T-helper 22 cell (primary cell): ENCODE data around the gene LINGO1.

Experiments
- DNase-seq: peaks from one replicate; pipeline ENCODE4 v3.0.0-alpha.2; 2020; ENCODE audit warnings: low read depth

Gene LINGO1

DNA sequence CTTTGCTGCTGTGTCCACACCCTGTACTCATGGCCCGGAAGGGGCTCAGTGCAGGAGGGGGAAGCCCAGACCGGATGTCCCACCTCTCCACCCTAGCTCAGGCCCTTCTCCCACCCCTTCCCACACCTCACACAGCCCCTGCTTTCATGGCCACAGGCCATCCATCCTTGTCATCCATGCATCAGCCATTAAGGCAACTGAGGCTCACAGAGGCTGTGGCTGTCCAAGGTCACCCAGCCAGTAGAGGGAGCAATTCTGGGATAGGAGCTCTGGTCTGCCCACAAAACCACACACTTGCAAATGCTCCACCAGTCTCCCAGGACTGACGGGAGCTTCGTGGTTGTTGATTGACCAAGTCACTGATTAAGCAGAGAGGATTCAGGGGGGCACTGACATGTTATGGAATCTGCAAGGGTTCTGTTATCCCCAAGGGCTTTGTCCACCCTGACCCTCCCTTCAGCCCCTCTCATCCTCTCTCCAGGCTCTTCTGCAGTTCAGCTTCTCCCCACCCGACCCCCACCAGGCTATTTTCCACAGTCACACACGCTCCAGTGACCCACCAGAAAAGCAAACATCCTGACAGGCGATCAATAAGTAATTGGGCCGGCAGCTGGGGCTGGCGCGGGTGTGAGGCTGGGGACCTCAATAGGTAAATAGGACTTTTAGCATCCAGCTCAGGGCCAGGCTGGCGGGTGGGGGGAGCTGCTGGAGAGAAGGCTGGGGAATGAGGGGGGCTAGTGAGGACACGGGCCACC, 15.1 kb downstream of the LINGO1 start:
- DNase-seq, result no peak

DNA sequence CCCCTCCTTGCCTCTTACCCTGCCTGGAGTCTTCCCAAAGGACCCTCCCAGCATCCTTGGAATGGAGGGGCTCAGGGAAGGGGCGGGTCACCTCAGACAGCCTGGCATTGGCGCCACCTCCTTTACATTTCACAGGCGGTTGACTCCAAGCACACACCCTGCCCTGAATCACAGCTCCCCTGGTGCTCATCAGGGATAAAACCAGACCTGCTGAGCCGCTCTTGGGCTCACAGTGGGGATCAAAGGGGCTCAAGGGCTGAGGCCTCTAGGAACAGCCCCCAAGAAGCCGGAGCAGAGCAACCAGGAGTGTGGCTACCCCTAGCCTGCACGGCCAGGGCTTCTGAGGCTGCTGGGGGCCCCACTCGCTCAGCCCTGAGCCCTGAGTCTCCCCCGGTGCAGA, 16.6 kb downstream of the LINGO1 start:
- DNase-seq, result no peak

DNA sequence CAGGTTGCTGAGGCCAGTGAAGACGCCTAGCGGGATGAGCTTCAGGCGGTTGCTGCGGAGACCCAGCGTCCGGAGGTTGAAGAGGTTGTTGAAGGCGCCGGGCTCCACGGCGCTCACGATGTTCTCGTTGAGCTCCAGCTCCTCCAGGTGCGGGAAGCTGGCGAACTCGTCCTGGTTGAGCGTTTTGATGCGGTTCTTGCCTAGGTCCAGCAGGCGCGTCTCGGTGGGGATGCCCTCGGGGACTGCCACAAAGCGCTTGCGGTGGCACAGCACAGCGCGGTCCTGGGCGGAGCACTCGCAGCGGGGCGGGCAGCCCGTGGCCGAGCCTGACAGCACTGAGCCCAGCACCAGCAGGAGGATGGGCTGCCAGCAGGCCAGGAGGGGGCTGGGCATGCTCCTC, 17.2 kb downstream of the LINGO1 start:
- no peak for DNase-seq

DNA sequence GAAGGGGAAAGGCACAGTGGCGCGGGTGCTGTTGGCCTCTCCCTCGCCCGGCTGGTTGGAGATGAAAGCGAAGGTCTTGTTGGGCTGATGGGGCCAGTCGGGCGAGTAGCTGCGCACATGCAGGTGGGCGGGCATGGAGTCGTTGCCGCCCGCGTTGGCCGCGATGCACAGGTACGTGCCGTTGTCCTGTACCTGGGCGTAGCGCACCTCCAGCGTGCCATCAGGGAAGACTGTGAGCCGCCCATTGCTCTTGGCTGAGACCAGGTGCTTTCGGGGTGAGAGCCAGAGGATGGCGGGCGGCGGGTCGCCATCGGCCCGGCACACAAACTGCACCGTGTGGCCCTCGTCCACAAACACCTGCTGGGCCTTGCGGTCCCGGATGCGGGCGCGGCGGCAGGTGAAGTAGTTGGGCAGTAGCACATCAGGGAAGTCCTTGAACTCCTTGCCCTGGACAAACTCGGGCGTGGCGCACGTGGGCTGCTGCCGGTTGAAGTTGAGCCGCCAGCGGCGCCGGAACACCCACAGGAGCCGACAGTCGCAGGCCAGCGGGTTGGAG, 18.4 kb downstream of the LINGO1 start:
- DNase-seq, result no peak

DNA sequence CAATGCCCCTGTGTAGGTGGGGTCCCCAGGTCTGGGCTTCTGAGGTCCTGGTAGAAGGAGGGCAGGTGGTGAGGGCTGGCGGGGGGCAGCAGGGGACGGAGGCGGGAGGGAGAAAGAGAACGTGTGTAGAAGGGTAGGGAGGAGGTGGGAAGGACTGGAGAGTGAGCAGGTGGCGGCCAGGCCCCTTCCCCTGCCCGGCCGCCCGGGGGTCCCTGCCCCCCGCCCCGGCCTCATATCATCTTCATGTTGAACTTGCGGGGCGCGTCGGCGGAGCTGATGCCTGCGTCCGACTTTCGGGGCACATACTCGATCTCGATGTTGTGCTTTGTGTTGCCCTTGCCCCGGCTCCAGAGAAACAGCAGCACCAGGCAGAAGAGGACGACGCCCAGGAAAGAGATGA, 18.9 kb downstream of the LINGO1 start:
- DNase-seq, result no peak

DNA sequence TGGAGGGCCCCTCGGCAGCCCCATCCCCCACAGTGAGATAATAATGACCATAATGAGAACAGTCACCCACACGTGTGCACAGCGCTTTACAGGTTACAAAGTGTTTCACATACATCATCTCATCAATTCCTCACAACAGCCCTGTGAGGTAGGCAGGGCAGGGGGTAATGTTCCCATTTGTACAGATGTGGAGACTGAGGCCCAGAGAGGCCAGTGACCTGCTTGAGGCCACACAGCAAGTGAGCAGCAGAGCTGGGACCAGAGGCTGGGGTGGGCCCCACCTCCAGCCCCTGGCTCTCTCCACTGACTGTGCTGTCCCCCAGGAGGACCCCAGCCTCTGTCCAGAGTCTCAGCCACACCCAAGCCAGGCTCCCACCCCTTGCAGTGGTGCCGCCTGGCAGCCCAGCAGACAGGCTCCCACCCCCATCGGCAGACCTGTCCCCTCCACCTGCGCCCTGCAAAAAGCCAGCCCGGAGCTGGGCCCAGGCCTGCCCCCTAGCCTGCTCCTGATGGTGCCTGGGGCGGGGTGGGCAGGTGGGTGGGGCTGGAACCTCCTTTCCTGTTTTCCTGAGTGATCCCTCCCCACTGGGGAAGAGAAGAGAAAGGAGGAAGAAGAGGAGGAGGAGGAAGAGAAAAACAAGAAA, 19.6 kb downstream of the LINGO1 start:
- DNase-seq, result no peak

DNA sequence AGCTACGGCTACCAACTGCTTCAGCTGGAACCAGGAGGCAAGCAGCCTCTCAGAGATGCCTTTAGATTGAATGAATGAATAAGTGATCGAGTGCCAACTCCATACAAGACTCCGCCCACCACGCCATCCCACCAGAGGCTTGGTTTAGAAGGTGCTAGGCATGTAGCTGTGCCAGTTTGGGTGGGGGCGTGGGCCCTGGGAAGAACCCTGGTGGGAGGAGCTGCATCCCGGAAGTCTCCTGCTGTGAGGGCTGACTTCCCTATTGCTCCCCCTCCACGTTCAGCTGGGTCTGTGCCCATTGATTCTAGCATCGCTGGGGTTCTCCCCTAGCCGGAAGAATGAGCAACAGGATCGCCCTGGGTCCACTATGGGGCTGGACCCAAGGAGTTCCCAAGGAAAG, 20.9 kb downstream of the LINGO1 start:
- no peak for DNase-seq

DNA sequence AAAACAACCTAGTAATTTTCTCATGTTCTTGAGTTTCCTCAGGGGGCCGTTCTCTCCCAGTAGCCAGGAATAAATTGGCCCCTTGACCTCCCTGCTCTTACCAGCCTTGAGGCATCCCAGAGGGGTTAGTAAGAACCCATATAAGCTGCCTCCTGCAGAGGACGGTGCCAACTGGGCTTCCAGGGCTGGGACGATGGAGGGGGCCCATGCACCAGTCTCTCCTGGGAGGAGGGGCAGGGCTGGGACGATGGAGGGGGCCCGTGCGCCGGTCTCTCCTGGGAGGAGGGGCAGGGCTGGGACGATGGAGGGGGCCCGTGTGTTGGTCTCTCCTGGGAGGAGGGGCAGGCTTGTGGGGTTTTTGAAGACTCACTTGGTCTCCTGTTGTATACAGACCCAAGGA, 22.0 kb downstream of the LINGO1 start:
- DNase-seq, result no peak

DNA sequence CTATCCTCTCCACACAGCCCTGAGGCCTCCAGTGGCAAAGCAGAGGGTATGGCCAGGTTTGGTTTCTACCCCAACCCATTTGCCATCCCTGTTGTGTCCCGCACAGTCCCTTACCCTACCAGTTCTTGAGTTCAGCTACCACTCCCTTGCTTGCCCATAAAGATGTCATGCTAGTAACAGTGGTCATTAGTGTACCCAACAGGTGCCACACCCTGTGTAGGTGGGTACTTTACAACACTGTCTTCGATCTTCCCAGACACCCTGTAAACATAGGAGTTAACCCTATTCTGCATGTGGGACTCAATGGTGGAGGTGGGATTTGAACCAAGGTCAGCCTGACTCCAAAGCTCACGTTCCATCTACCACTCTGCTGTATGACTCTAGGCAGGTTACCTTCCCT, 23.2 kb downstream of the LINGO1 start:
- no peak for DNase-seq

DNA sequence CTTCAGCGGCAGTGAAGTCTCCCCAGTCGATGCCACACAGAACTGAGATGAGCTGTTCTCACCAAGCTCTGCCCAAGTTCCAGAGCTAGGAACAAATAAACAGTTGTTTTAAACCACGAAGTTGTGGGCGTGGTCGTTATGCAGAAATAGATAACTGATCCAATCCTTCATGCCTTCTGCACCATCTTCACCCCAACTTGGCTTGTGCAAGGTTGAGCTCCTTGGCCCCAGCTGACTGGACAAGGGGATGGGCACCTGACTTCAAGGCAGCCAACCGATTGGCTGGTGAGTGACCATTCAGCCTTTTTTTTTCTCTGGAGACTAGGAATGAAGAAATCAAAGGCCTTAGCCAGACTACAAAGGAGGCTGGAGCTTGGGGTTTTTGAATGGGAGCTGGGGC, 23.9 kb downstream of the LINGO1 start:
- DNase-seq, result no peak

DNA sequence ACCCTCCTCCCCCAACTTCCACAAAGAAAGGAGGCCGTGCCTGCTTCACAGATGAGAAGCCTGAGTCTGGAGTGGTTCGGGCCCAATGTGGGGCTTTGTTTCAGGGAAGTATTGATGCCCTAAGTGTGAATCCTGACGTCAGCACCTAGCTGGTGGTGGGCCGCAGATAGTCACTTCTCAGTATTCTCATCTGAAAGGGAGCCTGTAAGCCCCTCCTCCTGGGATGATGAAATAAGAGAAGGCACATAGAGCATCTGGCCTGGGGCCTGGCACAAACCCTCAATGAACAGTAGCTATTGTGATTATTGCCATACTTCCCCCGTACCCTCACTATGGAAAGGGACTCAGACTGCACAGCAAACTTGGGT, 24.8 kb downstream of the LINGO1 start:
- no peak for DNase-seq

DNA sequence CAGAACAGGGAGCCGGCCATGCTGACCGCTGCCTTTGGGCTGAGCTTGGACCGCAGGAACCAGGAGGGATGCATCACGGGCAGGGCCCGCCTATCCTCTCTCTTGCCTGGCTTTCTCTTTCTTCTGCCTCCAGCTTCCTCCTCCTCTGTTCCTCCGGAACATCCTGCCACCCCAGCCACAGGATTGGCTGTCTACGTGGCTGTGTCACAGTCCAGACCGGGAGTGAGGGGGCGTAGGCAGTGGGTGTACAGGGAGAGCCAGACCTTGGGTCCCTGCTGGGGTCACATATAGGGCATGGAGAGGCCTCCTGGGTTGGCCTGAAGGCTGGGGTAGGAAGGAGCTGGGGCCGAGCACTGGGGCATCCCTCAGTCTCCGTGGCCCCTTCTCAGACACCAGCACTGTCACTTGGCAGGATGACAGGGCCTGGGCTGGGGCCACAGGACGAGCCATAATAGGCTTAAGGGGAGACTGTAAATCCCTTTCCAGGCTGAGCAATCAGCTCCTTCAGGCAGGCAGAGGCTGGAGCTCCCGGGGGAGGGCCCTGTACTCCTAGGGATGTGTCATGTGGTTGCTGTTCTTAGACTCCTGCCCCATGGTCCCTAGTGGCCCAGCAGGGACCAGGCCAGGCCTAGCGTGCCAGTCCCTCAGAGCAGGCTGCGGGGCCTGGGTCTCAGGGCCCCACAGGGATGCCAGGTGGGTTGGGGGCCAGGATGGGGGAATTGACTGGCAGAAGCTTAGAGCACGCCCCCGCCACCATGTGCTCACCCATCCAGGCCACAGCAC, 25.4 kb downstream of the LINGO1 start:
- no peak for DNase-seq

DNA sequence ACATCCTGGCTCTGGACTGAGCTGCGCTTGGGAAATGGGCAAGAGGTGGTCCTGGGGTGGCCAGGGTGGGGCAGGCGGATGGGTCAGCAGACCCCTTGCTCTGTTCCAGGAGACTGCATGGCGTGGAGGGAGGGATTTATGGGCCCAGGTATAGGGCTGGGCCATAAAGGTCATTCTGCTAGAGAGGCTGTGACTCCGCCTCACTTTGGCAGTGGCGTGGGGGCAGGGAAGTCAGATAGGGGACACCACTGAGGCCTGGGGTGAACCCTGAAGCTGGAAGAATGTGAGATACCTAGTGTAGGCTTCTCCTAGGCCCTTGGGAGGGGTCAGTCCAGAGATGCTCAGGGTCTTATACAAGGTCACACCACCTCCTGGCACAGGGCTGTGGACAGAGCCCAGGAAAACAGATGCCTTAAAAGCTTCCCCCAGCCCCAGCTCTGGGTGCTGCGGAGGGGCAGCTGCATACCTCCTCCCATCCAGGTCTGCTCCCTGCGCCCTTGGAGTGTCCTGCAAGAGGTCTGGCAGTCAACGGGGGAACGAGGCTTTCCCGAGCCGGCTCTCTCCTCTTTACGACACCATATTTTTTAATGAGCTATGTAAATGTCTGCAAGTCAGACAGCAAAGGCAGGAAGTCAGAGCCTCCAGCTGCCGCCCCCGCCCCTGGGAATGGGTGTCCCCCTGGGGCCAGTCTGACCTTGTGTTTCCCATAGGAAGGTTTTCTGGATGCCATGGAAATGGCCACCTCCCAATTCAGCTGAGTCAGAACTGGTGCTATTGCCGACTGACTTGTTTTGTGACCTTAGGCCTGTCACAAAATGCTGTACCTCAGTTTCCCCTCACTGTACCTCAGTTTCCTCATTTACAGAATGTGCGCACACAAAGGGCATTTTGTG, 26.3 kb downstream of the LINGO1 start:
- no peak for DNase-seq

DNA sequence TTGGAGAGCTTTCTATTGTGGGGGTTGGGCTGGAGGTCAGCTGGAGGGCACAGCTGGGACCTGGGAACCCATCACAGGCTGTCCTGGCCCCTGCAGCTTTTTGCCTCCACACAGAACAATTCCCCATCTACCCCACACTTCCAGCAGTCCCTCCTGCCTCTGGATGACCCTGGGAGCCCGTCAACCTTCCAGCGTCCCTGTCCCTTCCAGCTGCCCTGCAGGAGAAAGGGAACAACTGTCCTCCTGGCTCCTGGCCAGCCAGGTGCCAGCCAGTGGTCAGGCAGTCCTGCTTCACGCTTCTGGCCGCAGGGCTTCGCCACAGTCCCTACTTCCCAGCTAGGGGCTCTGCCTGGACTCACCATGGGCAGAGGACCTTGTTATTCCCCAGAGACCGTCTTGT, 27.2 kb downstream of the LINGO1 start:
- DNase-seq, result no peak

DNA sequence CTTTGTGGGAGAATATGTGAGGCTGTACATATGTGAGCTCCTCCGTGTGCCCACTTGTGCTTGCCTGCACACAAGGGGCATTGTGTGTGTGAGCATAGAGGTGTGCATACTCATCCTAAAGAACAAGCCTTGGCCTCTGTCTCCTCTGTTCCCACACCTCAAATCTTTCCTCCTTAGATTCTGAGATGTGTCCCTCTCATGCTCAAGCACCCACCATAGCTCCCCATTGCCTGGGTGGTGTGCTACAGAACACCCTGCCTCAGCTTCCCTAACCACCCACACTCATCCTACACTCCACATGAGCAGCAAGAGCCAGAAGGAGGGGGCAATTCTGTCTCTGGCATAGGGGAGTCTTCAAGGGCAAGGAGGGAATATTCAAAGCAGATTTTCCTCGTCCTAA, 27.7 kb downstream of the LINGO1 start:
- no peak for DNase-seq

DNA sequence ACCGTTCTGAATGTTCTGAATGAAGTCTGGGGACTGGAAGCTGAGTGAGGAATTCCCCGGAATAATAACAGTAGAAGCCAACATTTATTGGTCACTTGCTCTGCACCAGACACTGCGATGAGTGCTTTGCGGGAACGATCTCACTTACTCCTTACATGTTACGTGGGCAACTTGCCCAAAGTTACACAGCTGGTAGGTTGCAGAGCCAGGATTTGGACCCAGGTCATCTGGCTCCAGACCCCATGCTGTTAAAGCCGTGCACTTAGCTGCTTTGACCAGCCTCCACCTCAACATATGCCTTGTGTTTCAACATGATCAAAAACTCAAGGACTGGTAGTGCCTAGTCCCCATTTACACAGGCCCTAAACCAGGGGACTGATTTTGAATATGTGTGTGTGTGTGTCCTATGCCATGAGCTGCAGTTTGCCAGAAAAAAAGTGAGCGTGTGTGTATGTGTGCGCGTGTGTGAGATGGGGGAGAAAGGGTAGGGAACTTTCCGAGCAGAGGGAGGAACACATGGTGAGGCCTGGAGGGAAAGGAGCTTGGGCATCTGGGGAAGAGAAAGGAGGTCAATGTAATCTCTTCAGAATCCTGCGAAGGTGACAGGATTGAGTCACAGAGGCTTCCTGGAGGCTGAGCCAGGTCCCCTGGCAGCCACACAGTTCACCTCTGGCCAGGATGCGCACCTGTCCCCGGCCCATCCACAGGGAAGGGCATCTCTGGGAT, 28.9 kb downstream of the LINGO1 start:
- no peak for DNase-seq

DNA sequence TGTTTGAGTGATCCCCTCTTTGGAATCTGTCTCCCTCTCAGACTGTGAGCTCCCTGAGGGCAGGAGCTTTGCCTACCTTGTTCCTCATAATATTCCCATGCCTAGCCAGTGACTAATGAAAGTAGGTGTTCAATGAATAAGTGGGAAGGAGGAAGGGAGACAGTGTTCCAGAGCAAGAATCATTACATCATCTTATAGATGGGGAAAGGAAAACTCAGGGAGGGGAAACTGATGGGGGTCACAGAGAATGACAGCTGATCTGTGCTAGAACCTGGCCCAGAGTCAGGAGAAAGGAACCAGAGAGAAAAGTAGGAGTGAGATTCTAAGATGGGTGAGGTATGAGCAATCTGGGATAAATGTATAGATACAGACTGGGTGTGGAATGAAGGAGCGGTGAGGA, 29.9 kb downstream of the LINGO1 start:
- no peak for DNase-seq

DNA sequence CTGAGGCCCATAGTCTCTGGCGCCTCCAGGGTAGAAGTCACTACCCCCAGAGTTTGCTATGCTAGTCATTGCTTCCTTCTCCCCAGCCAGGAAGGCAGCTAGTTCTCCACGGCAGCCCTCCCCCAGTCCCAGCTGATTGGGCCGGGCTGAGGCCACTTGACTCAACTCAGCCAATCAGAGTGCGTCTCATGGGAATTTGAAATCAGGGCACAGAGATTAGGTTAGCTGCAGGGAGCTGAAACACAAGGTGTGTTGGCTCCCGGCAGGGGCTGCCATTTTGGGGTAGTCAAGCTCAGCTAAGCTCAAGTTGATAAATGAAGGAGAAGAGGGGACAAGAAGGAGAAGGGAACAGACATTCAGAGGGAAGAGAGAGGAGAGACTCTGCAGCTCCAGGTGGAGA, 32.8 kb downstream of the LINGO1 start:
- no peak for DNase-seq

DNA sequence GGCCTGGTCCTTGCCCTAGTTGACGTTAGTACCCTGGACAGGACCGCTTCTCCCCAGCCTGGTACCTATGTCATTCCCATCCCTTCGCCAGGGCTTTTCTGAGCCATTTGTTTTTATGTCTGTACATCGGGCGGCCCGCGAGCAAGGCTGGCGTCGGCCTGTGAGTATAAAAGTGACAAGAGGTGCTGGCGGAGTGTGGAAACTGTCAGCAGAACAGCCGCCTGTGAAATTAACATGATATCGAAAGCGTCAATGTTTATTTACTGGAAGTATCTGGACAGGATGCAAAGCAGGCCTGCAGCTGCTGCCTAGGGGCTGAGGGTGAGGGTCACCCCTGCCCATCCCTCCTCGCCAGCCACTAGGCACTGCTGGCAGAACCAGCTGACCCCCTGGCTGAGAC, 33.4 kb downstream of the LINGO1 start:
- no peak for DNase-seq

DNA sequence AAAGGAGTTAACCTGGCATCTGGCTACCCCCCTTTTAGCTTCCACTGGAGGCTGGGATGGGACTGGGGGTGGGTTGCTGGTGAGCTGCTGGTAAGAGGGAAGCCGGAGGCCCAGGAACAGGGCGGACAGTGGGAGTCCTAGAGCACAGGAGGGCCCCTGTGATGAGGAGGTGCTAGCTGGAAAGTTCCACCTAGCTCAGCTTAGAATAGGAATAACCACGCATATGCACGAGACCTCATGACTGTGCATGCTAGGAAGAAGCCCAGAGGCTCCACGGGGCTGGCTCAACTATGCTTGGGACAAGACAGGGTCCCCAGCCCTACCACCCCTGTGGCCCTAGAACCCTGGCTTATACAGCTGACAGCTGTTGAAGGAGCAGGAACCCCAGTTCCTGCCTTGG, 34.1 kb downstream of the LINGO1 start:
- no peak for DNase-seq

DNA sequence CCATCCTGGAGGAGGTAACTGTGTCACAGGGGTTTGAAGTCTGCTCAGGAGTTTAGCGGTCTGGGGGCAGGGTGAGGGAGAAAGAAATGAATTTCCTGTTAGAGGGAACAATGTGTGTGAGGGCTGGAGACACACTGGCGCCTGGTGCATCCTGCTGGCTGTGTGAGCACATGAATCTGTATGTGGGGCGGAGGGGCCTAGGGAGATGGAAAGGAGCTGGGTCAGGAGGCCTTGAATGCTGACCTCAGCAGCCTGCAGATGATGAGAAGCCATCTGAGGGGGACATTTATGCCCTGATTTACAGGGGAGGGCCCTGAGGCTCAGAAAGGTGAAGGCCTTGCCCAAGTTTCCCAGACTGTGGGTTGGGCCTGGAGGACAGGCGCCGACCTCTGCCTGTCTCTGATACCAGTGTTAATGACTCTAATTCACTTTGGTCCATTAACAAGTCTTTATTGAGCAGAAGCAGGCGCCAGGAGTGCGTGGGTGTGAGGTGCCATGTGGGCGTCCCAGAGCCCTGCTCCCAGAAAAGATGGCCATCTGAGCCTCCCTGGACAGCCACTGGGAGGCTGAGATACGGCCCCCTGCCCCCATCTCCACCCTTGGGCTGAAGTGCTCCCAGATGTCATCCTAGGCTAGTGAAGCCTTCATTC, 34.8 kb downstream of the LINGO1 start:
- DNase-seq, result no peak
